Rectal smooth muscle tissue (tissue), 1 donor: ENCODE data around the gene DTL.

Experiments used
- H3K27ac ChIP-seq: one replicate; pipeline ENCODE4 v1.7.0; 2013; ENCODE audit warnings: low read depth, low read length, inconsistent platforms
- H3K27me3 ChIP-seq: one replicate; pipeline ENCODE4 v1.7.0; 2013; ENCODE audit warnings: low read length; ENCODE audit not compliant: control insufficient read depth, insufficient read depth
- H3K36me3 ChIP-seq: one replicate; pipeline ENCODE4 v1.7.0; 2013; ENCODE audit warnings: low read length; ENCODE audit not compliant: control insufficient read depth, insufficient read depth
- H3K4me1 ChIP-seq: one replicate; pipeline ENCODE4 v1.7.0; 2013; ENCODE audit warnings: low read length; ENCODE audit not compliant: control insufficient read depth, insufficient read depth
- H3K4me3 ChIP-seq: one replicate; pipeline ENCODE4 v1.7.0; 2013; ENCODE audit warnings: low read length
- H3K9ac ChIP-seq: one replicate; pipeline ENCODE4 v1.7.0; 2013; ENCODE audit warnings: low read length

DTL gene

DNA sequence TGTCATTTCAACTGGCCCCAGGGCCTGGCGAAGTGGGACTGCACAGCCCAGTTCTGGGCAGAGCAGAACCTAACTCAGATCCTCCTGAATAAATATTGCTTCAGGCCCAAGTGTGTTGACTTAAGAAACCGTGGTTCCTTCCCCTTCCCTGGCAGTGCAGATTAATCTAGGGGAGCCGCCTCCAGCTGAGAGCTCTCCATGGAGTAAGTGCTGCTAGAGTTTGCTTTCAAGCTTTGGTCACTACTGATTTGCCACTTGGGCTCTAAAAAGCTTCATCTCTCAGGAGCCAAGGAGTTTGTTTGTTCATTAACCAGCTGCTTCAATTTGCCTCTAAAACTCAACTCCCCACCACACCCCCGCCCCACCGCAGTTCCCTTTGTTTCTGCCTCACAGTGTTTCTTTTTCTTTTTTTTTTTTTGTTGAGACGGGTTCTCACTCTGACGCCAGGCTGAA lies 112.1 kb downstream of the DTL start:
- Histone ChIP-seq H3K36me3 (no peaks in the 10 kb centered on the region), H3K27ac (no peak overlapping the region), H3K27me3 (no peaks in the 10 kb centered on the region), H3K4me3 (no peak overlapping the region), H3K9ac (no peak overlapping the region), H3K4me1 (no peaks in the 10 kb centered on the region)

DNA sequence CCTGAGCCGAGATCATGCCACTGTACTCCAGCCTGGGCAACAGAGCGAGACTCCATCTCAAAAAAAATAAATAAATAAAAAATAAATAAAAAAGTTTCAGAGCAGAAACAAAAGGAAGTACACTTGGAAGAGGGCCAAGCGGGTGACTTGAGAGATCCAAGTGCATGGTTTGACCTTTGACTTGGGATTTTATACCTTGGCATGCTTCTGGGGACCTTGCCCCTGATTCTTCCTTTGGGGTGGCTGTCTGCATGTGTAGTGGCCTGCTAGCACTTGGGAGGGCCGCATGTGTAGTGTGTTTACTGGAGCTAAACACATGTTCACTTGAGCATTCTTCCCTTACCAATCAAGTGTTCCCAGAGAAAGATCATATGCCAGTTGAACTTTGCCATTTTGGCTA lies 114.0 kb downstream of the DTL start:
- no peaks in the 10 kb centered on the region for H3K27me3 ChIP-seq
- H3K9ac ChIP-seq = no peak overlapping the region
- H3K4me1 ChIP-seq = no peaks in the 10 kb centered on the region
- no peak overlapping the region for H3K4me3 ChIP-seq
- H3K36me3 ChIP-seq = no peaks in the 10 kb centered on the region
- H3K27ac ChIP-seq = no peak overlapping the region

DNA sequence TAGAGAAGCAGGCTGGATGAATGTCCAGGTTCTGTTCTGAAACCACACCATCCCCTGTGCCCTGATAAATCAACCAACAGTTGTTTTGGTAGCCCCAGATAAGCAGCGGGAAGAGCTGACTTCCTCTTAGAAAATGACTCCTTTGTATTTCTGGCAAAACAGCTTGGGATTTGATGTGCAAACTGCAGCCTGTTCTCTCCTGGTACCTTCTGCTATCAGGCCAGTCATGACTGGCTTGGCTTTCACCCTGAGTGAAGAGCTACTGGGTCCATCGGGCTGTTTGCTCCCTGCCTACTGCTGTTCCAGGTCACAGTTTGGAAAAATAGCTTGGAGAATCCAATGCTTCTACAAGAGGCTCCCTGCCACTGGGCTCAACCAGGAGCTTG lies 116.8 kb downstream of the DTL start:
- H3K36me3 ChIP-seq = no peaks in the 10 kb centered on the region
- no peak overlapping the region for H3K9ac ChIP-seq
- H3K4me1 ChIP-seq = no peaks in the 10 kb centered on the region
- H3K27ac ChIP-seq = no peak overlapping the region
- H3K27me3 ChIP-seq = no peaks in the 10 kb centered on the region
- H3K4me3 ChIP-seq = no peak overlapping the region

DNA sequence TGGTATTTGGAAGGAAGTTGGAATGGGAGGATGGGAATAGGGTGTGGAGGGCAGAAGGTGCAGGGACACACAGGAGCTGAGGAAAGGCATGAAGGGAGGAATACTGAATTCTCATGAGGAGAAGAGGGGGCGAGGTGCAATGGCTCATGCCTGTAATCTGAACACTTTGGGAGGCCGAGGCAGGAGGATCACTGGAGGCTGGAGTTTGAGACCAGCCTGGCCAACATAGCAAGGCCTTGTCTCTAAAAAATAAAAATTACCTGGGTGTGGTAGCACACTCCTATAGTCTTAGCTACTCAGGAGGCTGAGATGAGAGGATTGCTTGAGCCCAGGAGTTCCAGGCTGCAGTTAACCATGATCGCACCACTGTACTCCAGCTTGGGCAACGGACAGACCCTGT lies 117.3 kb downstream of the DTL start:
- Histone ChIP-seq H3K4me1 (no peaks in the 10 kb centered on the region), H3K9ac (no peak overlapping the region), H3K4me3 (no peak overlapping the region), H3K27ac (no peak overlapping the region), H3K36me3 (no peaks in the 10 kb centered on the region), H3K27me3 (no peaks in the 10 kb centered on the region)

DNA sequence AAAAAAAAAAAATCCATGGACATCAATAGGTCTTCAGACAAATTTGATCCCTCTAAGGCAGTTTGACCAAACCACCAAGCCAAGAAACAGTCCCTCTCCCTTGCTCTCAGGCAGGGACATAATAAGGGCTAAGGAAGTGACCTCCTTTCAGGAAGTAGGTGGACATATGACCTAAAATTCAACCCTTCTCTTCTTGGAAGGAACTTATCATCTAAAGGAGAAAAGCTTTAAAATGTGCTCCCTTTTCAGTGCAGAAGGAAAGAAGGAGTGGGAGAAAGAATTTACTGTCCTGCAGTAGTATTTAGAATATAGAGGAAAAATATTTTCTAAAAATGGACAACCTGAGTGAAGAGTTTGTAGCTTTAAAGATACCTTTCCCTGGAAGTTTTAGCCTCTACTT lies 118.1 kb downstream of the DTL start:
- Histone ChIP-seq H3K9ac (no peak overlapping the region), H3K36me3 (no peaks in the 10 kb centered on the region), H3K27ac (no peak overlapping the region), H3K4me3 (no peak overlapping the region), H3K4me1 (no peaks in the 10 kb centered on the region), H3K27me3 (no peaks in the 10 kb centered on the region)
